Neural progenitor cell (in vitro differentiated cells): ENCODE data around the gene RAPGEF2. TPM values are rescaled to one million over a fixed set of nuclear protein-coding genes. Genes with fewer than 3 reads are reported as not detected.
A peak's percentile ranks its signal among the peaks of the same experiment; 100 is the strongest.
"Not testable (repeated sequence)": the region's sequence is repeated elsewhere in the genome, so short reads cannot be mapped to it uniquely, and the experiment has no call there.

Experiments
- DNase-seq: peaks from one replicate; pipeline ENCODE4 v3.0.0-alpha.2; 2016; ENCODE audit warnings: low spot score
- H2AFZ ChIP-seq: fragments of 200-600 bp; sonication (generic); replicated peaks from 2 replicates; pipeline ENCODE4 v1.6.1; 2016; ENCODE audit warnings: antibody characterized with exemption
- H3F3A ChIP-seq: fragments of 200-600 bp; sonication (generic); 2 replicates; pipeline ENCODE4 v1.6.1; 2016; ENCODE audit warnings: antibody characterized with exemption, low read depth
- H3K27ac ChIP-seq: fragments of 200-600 bp; sonication (generic); 2 replicates; pipeline ENCODE4 v1.5.1; 2016; ENCODE audit warnings: mild to moderate bottlenecking
- H3K27me3 ChIP-seq: fragments of 200-600 bp; sonication (generic); 2 replicates; pipeline ENCODE4 v1.6.1; 2016; ENCODE audit warnings: mild to moderate bottlenecking, moderate library complexity
- H3K36me3 ChIP-seq: fragments of 200-600 bp; sonication (generic); 2 replicates; pipeline ENCODE4 v1.5.1; 2016
- H3K4me1 ChIP-seq: fragments of 200-600 bp; sonication (generic); 2 replicates; pipeline ENCODE4 v1.6.1; 2016; ENCODE audit warnings: mixed run types
- H3K4me2 ChIP-seq: fragments of 200-600 bp; sonication (generic); 2 replicates; pipeline ENCODE4 v1.6.1; 2016
- H3K4me3 ChIP-seq: fragments of 200-600 bp; sonication (generic); 2 replicates; pipeline ENCODE4 v1.5.1; 2016
- H3K79me2 ChIP-seq: fragments of 200-600 bp; sonication (generic); 2 replicates; pipeline ENCODE4 v1.6.1; 2016; ENCODE audit warnings: low read depth
- H3K9ac ChIP-seq: fragments of 200-600 bp; sonication (generic); 2 replicates; pipeline ENCODE4 v1.6.1; 2016
- H3K9me3 ChIP-seq: fragments of 200-600 bp; sonication (generic); 2 replicates; pipeline ENCODE4 v1.5.1; 2016; ENCODE audit warnings: low read depth
- H4K20me1 ChIP-seq: fragments of 200-600 bp; sonication (generic); 2 replicates; pipeline ENCODE4 v1.6.1; 2016; ENCODE audit warnings: low read depth
- H3K27ac Mint-ChIP-seq: 3 replicates; pipeline ENCODE4 v1.8.0; 2021; ENCODE audit warnings: mixed read lengths
- H3K27me3 Mint-ChIP-seq: 2 replicates; pipeline ENCODE4 v1.8.0; 2022; ENCODE audit warnings: low read depth, mild to moderate bottlenecking, inconsistent platforms, moderate library complexity, mixed read lengths; ENCODE audit not compliant: insufficient read depth
- H3K36me3 Mint-ChIP-seq: 3 replicates; pipeline ENCODE4 v1.8.0; 2021; ENCODE audit warnings: mixed read lengths
- H3K4me1 Mint-ChIP-seq: 3 replicates; pipeline ENCODE4 v1.8.0; 2021; ENCODE audit warnings: mixed read lengths
- H3K4me3 Mint-ChIP-seq: 3 replicates; pipeline ENCODE4 v1.8.0; 2021; ENCODE audit warnings: mild to moderate bottlenecking, moderate library complexity, mixed read lengths
- H3K9me3 Mint-ChIP-seq: 3 replicates; pipeline ENCODE4 v1.8.0; 2020; ENCODE audit warnings: mixed read lengths
- CTCF ChIP-seq: fragments of 200-600 bp; sonication (generic); IDR thresholded peaks from 2 replicates; pipeline ENCODE4 v1.5.1; 2017; ENCODE audit warnings: antibody characterized with exemption, mild to moderate bottlenecking
- EZH2 ChIP-seq: fragments of 200-600 bp; sonication (generic); IDR thresholded peaks from 2 replicates; pipeline ENCODE4 v1.6.1; 2017; ENCODE audit warnings: antibody characterized with exemption, mild to moderate bottlenecking, moderate library complexity
- EZH2phosphoT487 ChIP-seq: fragments of 200-600 bp; sonication (generic); IDR thresholded peaks from 2 replicates; pipeline ENCODE4 v1.6.1; 2017; ENCODE audit warnings: antibody characterized with exemption
- total RNA-seq: library from RNA; depleted of rRNA; stranded (reverse); fragments of >200 nt; gene quantifications from 2 replicates; pipeline ENCODE4 v1.2.3, GENCODE V29; 2015; ENCODE audit warnings: low replicate concordance

RAPGEF2 gene
- total RNA-seq, 1 donor from 2014 or later = 70.4 TPM

- no peaks in the 10 kb centered on the region for H3K27me3 Mint-ChIP-seq
- Histone ChIP-seq H3K4me1 (peaks cover 29% of the 10 kb centered on the region), H2AFZ (no peak overlapping the region), H4K20me1 (peaks cover 3% of the 10 kb centered on the region), H3K27me3 (no peaks in the 10 kb centered on the region), H3K79me2 (no peaks in the 10 kb centered on the region), H3K4me3 (no peak overlapping the region), H3K36me3 (peaks cover 4% of the 10 kb centered on the region), H3K4me2 (no peak overlapping the region), H3F3A (peaks cover 24% of the 10 kb centered on the region), H3K9me3 (no peaks in the 10 kb centered on the region), H3K9ac (no peak overlapping the region), H3K27ac (no peak overlapping the region)
- TF ChIP-seq EZH2phosphoT487 (no peak), EZH2 (no peak), CTCF (no peak)
- H3K9me3 Mint-ChIP-seq = no peaks in the 10 kb centered on the region
- H3K4me1 Mint-ChIP-seq = peaks cover 19% of the 10 kb centered on the region
- no peak overlapping the region for H3K27ac Mint-ChIP-seq
- no peak for DNase-seq
- no peak overlapping the region for H3K4me3 Mint-ChIP-seq
- H3K36me3 Mint-ChIP-seq = peaks cover 19% of the 10 kb centered on the region
Observed at GRCh38 chr4:159312236-159312635, 209.4 kb downstream of the RAPGEF2 start.

GRCh38 chr4:159315879-159316278, 213.0 kb downstream of the RAPGEF2 start:
- peak; percentile 42 for TF ChIP-seq CTCF
- H4K20me1 ChIP-seq, H3K4me1 ChIP-seq, H3K27ac ChIP-seq, H3K9me3 ChIP-seq, H3K27ac Mint-ChIP-seq, H3F3A ChIP-seq, H3K4me1 Mint-ChIP-seq, H3K27me3 ChIP-seq, H3K79me2 ChIP-seq, H3K4me2 ChIP-seq, H3K4me3 Mint-ChIP-seq, H2AFZ ChIP-seq, H3K9me3 Mint-ChIP-seq, H3K4me3 ChIP-seq, H3K27me3 Mint-ChIP-seq, H3K9ac ChIP-seq, H3K36me3 ChIP-seq: not testable (repeated sequence)
- peaks cover 19% of the 10 kb centered on the region for H3K36me3 Mint-ChIP-seq
- peak; percentile 15 for DNase-seq

- H3K36me3 Mint-ChIP-seq = peaks cover 23% of the 10 kb centered on the region
- TF ChIP-seq CTCF = no peak
Observed at GRCh38 chr4:159317203-159317602, 214.3 kb downstream of the RAPGEF2 start.

GRCh38 chr4:159319027-159319426, 216.1 kb downstream of the RAPGEF2 start:
- Histone ChIP-seq H3K79me2 (no peaks in the 10 kb centered on the region), H3K9ac (no peak overlapping the region), H3K9me3 (no peaks in the 10 kb centered on the region), H3F3A (no peaks in the 10 kb centered on the region), H3K27ac (no peak overlapping the region), H3K4me2 (no peak overlapping the region), H4K20me1 (no peaks in the 10 kb centered on the region), H3K4me3 (no peak overlapping the region), H3K27me3 (no peaks in the 10 kb centered on the region), H2AFZ (no peak overlapping the region), H3K36me3 (peaks cover 4% of the 10 kb centered on the region), H3K4me1 (no peaks in the 10 kb centered on the region)
- Mint-ChIP-seq H3K36me3 (peaks cover 34% of the 10 kb centered on the region), H3K27ac (peak overlapping the region; percentile 33), H3K27me3 (no peaks in the 10 kb centered on the region), H3K4me3 (no peak overlapping the region), H3K4me1 (no peaks in the 10 kb centered on the region), H3K9me3 (no peaks in the 10 kb centered on the region)
- DNase-seq = no peak
- TF ChIP-seq EZH2 (no peak), CTCF (no peak), EZH2phosphoT487 (no peak)

More at GRCh38 chr4:159317203-159317602, 214.3 kb downstream of the RAPGEF2 start:
- no peak overlapping the region for H3K4me3 ChIP-seq
- H3F3A ChIP-seq = no peaks in the 10 kb centered on the region
- no peaks in the 10 kb centered on the region for H3K27me3 ChIP-seq
- Mint-ChIP-seq H3K4me3 (no peak overlapping the region), H3K4me1 (no peaks in the 10 kb centered on the region), H3K27me3 (no peaks in the 10 kb centered on the region), H3K27ac (no peak overlapping the region), H3K9me3 (no peaks in the 10 kb centered on the region)
- H2AFZ ChIP-seq = no peak overlapping the region
- no peaks in the 10 kb centered on the region for H3K79me2 ChIP-seq
- H3K9ac ChIP-seq = no peak overlapping the region
- no peaks in the 10 kb centered on the region for H3K4me1 ChIP-seq
- no peak overlapping the region for H3K27ac ChIP-seq
- H3K4me2 ChIP-seq = no peak overlapping the region
- peaks cover 4% of the 10 kb centered on the region for H3K36me3 ChIP-seq
- no peak for DNase-seq
- H3K9me3 ChIP-seq = no peaks in the 10 kb centered on the region
- H4K20me1 ChIP-seq = no peaks in the 10 kb centered on the region
